HCT116 (cell line): Measurements from ENCODE around the gene GPRIN2. TPM values are rescaled to one million over a fixed set of nuclear protein-coding genes. Genes with fewer than 3 reads are reported as not detected.

ENCODE experiments used
- ATAC-seq: fragments of 200-7000 bp; cut with Tn5 transposase; 2 replicates; pipeline ENCODE4 v1.9.1; 2020; ENCODE audit warnings: mild to moderate bottlenecking, moderate library complexity
- BruUV-seq: library from RNA; stranded (reverse); fragments of 400-500 nt; replicated peaks from 2 replicates; lab custom pipeline; 2021; lab: Mats Ljungman, UMichigan
- CTCF ChIA-PET: fragments of 300-600 bp; sonication (Branson Sonifier 250); formaldehyde crosslinking; loops from one replicate; lab custom pipeline; 2021; ENCODE audit warnings: antibody characterized with exemption; lab: Charles Lee
- POLR2A ChIA-PET: fragments of 300-600, 350-600 bp; sonication (Branson Sonifier 250); formaldehyde crosslinking; loops from one replicate; lab custom pipeline; 2021; ENCODE audit warnings: antibody characterized with exemption; lab: Charles Lee
- RAD21 ChIA-PET, 2 experiments: fragments of 300-600 bp; sonication (Branson Sonifier 250); formaldehyde crosslinking; loops; one replicate each; lab custom pipeline; 2023; ENCODE audit warnings: low total read pairs in 2 of 2; ENCODE audit not compliant: uncharacterized antibody in 2 of 2, unreplicated experiment in 2 of 2, low non-redundant PET in 1 of 2; lab: Charles Lee
- DNase-seq: peaks from one replicate; pipeline ENCODE4 v3.0.0-alpha.2; 2010; ENCODE audit warnings: low read depth, low spot score
- H2AFZ ChIP-seq: fragments of 200-600 bp; shearing (Covaris generic), sonication (generic); 2 replicates; pipeline ENCODE4 v1.6.1; 2017; ENCODE audit warnings: low read depth, mixed run types, mixed read lengths, antibody characterized with exemption, low read length; ENCODE audit not compliant: poor library complexity, severe bottlenecking
- H3K27ac ChIP-seq: 2 replicates; pipeline ENCODE4 v1.5.1; 2012; ENCODE audit warnings: low read depth, low read length
- H3K27me3 ChIP-seq: fragments of 200-600 bp; sonication (generic); 2 replicates; pipeline ENCODE4 v1.6.1; 2016; ENCODE audit warnings: mixed run types, low read length, mixed read lengths; ENCODE audit not compliant: insufficient read depth
- H3K36me3 ChIP-seq, 2 experiments: fragments of 200-500 bp in 1 of 2; fragments of 200-600 bp in 1 of 2; sonication (Bioruptor generic) in 1 of 2; sonication (generic) in 1 of 2; 2 replicates each; pipeline versions ENCODE4 v1.5.1 to v1.6.1; 2014 to 2016; ENCODE audit warnings: low read length in 2 of 2, inconsistent platforms in 1 of 2, mixed read lengths in 1 of 2, mixed run types in 1 of 2; ENCODE audit not compliant: insufficient read depth in 2 of 2, control insufficient read depth in 1 of 2
- H3K4me1 ChIP-seq, 2 experiments: fragments of 200-600 bp in 1 of 2; sonication (generic) in 1 of 2; 2 replicates each; pipeline versions ENCODE4 v1.5.1 to v1.6.1; 2012 to 2017; ENCODE audit warnings: low read length in 2 of 2, inconsistent platforms in 1 of 2, mild to moderate bottlenecking in 1 of 2, mixed read lengths in 1 of 2, mixed run types in 1 of 2, moderate library complexity in 1 of 2; ENCODE audit not compliant: insufficient read depth in 2 of 2, control insufficient read depth in 1 of 2
- H3K4me2 ChIP-seq: fragments of 200-600 bp; sonication (generic); 2 replicates; pipeline ENCODE4 v1.6.1; 2017; ENCODE audit warnings: mixed run types, low read length, mixed read lengths
- H3K4me3 ChIP-seq, 2 experiments: fragments of 200-600 bp in 1 of 2; sonication (generic) in 1 of 2; replicated peaks in 1 of 2; 2 replicates each; pipeline ENCODE4 v1.5.1; 2011 to 2016; ENCODE audit warnings: low read length in 2 of 2, control low read depth in 1 of 2, low read depth in 1 of 2, mild to moderate bottlenecking in 1 of 2, mixed read lengths in 1 of 2, mixed run types in 1 of 2
- H3K79me2 ChIP-seq: fragments of 200-600 bp; sonication (generic); 2 replicates; pipeline ENCODE4 v1.6.1; 2017; ENCODE audit warnings: mild to moderate bottlenecking, mixed run types, low read length, moderate library complexity, mixed read lengths; ENCODE audit not compliant: insufficient read depth
- H3K9ac ChIP-seq: fragments of 200-600 bp; sonication (generic); 2 replicates; pipeline ENCODE4 v1.6.1; 2016; ENCODE audit warnings: low read length, mixed read lengths
- H3K9me2 ChIP-seq: fragments of 200-600 bp; sonication (generic), shearing (Covaris generic); 2 replicates; pipeline ENCODE4 v1.6.1; 2017; ENCODE audit warnings: mixed run types, mild to moderate bottlenecking, moderate library complexity; ENCODE audit not compliant: insufficient read depth
- H3K9me3 ChIP-seq, 2 experiments: fragments of 200-500 bp in 1 of 2; fragments of 200-600 bp in 1 of 2; sonication (Bioruptor generic) in 1 of 2; sonication (generic) in 1 of 2; 2 replicates each; pipeline ENCODE4 v1.6.1; 2014 to 2017; ENCODE audit warnings: low read length in 2 of 2, mixed read lengths in 2 of 2, inconsistent platforms in 1 of 2, low read depth in 1 of 2, mild to moderate bottlenecking in 1 of 2, mixed run types in 1 of 2, moderate library complexity in 1 of 2; ENCODE audit not compliant: control insufficient read depth in 1 of 2, insufficient read depth in 1 of 2
- H4K20me1 ChIP-seq: fragments of 200-600 bp; sonication (generic), shearing (Covaris generic); 2 replicates; pipeline ENCODE4 v1.6.1; 2017; ENCODE audit warnings: mixed run types, mild to moderate bottlenecking, moderate library complexity; ENCODE audit not compliant: insufficient read depth
- ATF3 ChIP-seq: IDR thresholded peaks from 2 replicates; pipeline ENCODE4 v1.6.1; 2012
- CEBPB ChIP-seq: IDR thresholded peaks from 2 replicates; pipeline ENCODE4 v1.6.1; 2012; ENCODE audit warnings: low read depth
- CTCF ChIP-seq, 3 experiments: fragments of 200-600 bp in 1 of 3; sonication (generic) in 1 of 3; IDR thresholded peaks in 2 of 3; conservative IDR thresholded peaks in 1 of 3; 2 replicates each; pipeline ENCODE4 v1.5.1; 2012 to 2017; ENCODE audit warnings: low read depth in 2 of 3, low read length in 2 of 3, antibody characterized with exemption in 1 of 3, borderline replicate concordance in 1 of 3, control low read depth in 1 of 3, mild to moderate bottlenecking in 1 of 3, mixed read lengths in 1 of 3, mixed run types in 1 of 3, moderate library complexity in 1 of 3; ENCODE audit not compliant: insufficient read depth in 1 of 3
- EGR1 ChIP-seq: IDR thresholded peaks from 2 replicates; pipeline ENCODE4 v1.6.1; 2012; ENCODE audit warnings: low read depth
- EZH2 ChIP-seq: fragments of 200-600 bp; sonication (generic); IDR thresholded peaks from 2 replicates; pipeline ENCODE4 v1.6.1; 2017; ENCODE audit warnings: antibody characterized with exemption, mixed run types
- EZH2phosphoT487 ChIP-seq: fragments of 200-600 bp; IDR thresholded peaks from 2 replicates; pipeline ENCODE4 v1.6.1; 2018; ENCODE audit warnings: antibody characterized with exemption, borderline replicate concordance
- FOSL1 ChIP-seq: IDR thresholded peaks from 2 replicates; pipeline ENCODE4 v1.6.1; 2012; ENCODE audit warnings: low read depth
- JUND ChIP-seq: IDR thresholded peaks from 2 replicates; pipeline ENCODE4 v1.6.1; 2012
- MAX ChIP-seq: IDR thresholded peaks from 2 replicates; pipeline ENCODE4 v1.6.1; 2012
- POLR2A ChIP-seq: IDR thresholded peaks from 2 replicates; pipeline ENCODE4 v1.7.0; 2011; ENCODE audit warnings: borderline replicate concordance; ENCODE audit not compliant: insufficient read depth, insufficient read length; ENCODE audit errors: extremely low read depth
- POLR2AphosphoS5 ChIP-seq: IDR thresholded peaks from 2 replicates; pipeline ENCODE4 v1.6.1; 2011; ENCODE audit warnings: mild to moderate bottlenecking, low read depth, low read length, moderate library complexity
- RAD21 ChIP-seq: IDR thresholded peaks from 2 replicates; pipeline ENCODE4 v1.6.1; 2012; ENCODE audit warnings: low read depth, mild to moderate bottlenecking
- SIN3A ChIP-seq: IDR thresholded peaks from 2 replicates; pipeline ENCODE4 v1.6.1; 2012; ENCODE audit warnings: low read depth
- SP1 ChIP-seq: IDR thresholded peaks from 2 replicates; pipeline ENCODE4 v1.6.1; 2012; ENCODE audit warnings: low read depth
- TCF7L2 ChIP-seq: IDR thresholded peaks from 2 replicates; pipeline ENCODE4 v1.7.0; 2011; ENCODE audit warnings: borderline replicate concordance, inconsistent platforms; ENCODE audit not compliant: insufficient read depth, insufficient read length; ENCODE audit errors: extremely low read depth
- YY1 ChIP-seq: IDR thresholded peaks from 2 replicates; pipeline ENCODE4 v1.6.1; 2011; ENCODE audit warnings: low read length, low read depth, moderate library complexity, mild to moderate bottlenecking; ENCODE audit not compliant: insufficient replicate concordance; ENCODE audit errors: extremely low read depth
- ZBTB33 ChIP-seq: IDR thresholded peaks from 2 replicates; pipeline ENCODE4 v1.6.1; 2011; ENCODE audit warnings: mild to moderate bottlenecking, low read length, moderate library complexity; ENCODE audit not compliant: insufficient replicate concordance; ENCODE audit errors: extremely low read depth
- ZFX ChIP-seq: fragments of 450-650 bp; IDR thresholded peaks from 2 replicates; pipeline ENCODE4 v1.6.1; 2017
- ZNF274 ChIP-seq: fragments of 200-500 bp; sonication (Bioruptor generic); IDR thresholded peaks from 2 replicates; pipeline ENCODE4 v1.6.1; 2014; ENCODE audit warnings: mild to moderate bottlenecking, low read depth, low read length, inconsistent platforms
- intact Hi-C: fragments of 100-400 bp; cut with micrococcal nuclease; formaldehyde crosslinking; loops from 2 replicates; pipeline ENCODE4 v1.10.0; 2022
- total RNA-seq: library from RNA; stranded (reverse); gene quantifications from one replicate; pipeline ENCODE4 v1.2.1, GENCODE V29; 2021; ENCODE audit not compliant: unreplicated experiment

GPRIN2 gene
- total RNA-seq, 1 experiment from 2014 or later = 1.7 TPM

GRCh38 chr10:46546591-46547540 lies 9.6 kb downstream of the GPRIN2 start:
- H3K27me3 ChIP-seq = no peaks in the 10 kb centered on the region
- H3K79me2 ChIP-seq = no peaks in the 10 kb centered on the region
- no peak for DNase-seq
- no peaks in the 10 kb centered on the region for H3K9me3 ChIP-seq
- CTCF ChIA-PET = no interaction called here
- H3K36me3 ChIP-seq = no peaks in the 10 kb centered on the region
- no peak for ATAC-seq
- RAD21 ChIA-PET = no interaction called here
- H3K4me3 ChIP-seq = no peak overlapping the region
- no peak overlapping the region for H3K27ac ChIP-seq
- H3K4me2 ChIP-seq = no peak overlapping the region
- no peak overlapping the region for H2AFZ ChIP-seq
- H3K9me2 ChIP-seq = no peaks in the 10 kb centered on the region
- intact Hi-C loops = no loop called here
- TF ChIP-seq EZH2phosphoT487 (no peak), POLR2AphosphoS5 (no peak), CEBPB (no peak), EGR1 (no peak), ZBTB33 (no peak), SP1 (no peak), JUND (no peak), ZNF274 (no peak), MAX (no peak), CTCF (IDR thresholded peaks at IDR 0.05 in 2 of 3, conservative IDR thresholded peaks at IDR 0.05 in 1 of 3; ENCODE audit: borderline replicate concordance in 1 of 3, insufficient read depth in 1 of 3, low read depth in 2 of 3, low read length in 2 of 3) (no peak), TCF7L2 (no peak), RAD21 (no peak), FOSL1 (no peak), POLR2A (no peak), SIN3A (no peak), EZH2 (no peak), ZFX (no peak), ATF3 (no peak), YY1 (no peak)
- H3K9ac ChIP-seq = no peak overlapping the region
- H3K4me1 ChIP-seq = no peaks in the 10 kb centered on the region
- POLR2A ChIA-PET = no interaction called here
- no peaks in the 10 kb centered on the region for H4K20me1 ChIP-seq
- no TSS peak for BruUV-seq
